Left colon (tissue), 2 donors: Measurements from ENCODE around the gene HDAC5. TPM values are rescaled to one million over a fixed set of nuclear protein-coding genes. Genes with fewer than 3 reads are reported as not detected.
"Not testable (repeated sequence)": the region's sequence is repeated elsewhere in the genome, so short reads cannot be mapped to it uniquely, and the experiment has no call there.

Source experiments
- ATAC-seq: fragments of 200-7000 bp; cut with Tn5 transposase; one replicate; pipeline ENCODE4 v1.9.1; 2020; ENCODE audit warnings: mild to moderate bottlenecking, moderate library complexity
- DNase-seq, 2 donors: peaks; one replicate each; pipeline ENCODE4 v3.0.0-alpha.2; 2020
- intact Hi-C, 2 donors: fragments of 100-400 bp; cut with DNase I in 1 of 2; cut with micrococcal nuclease in 1 of 2; formaldehyde crosslinking; loops; one replicate each; pipeline versions ENCODE4 v1.11.2 to v1.14.0; 2022; cut with DNase I, micrococcal nuclease
- total RNA-seq, 2 donors: library from RNA; stranded (reverse); fragmentation: NEBNext Ultra II Directional; extraction: Animal tissue kit (Norgen Biotek cat#: 25700); gene quantifications; one replicate each; pipeline ENCODE4 v1.2.1, GENCODE V29; 2021
- donor health status: DM: no; HTN: no; CAD: no.
- donor health status: DM: yes; HTN: yes; CAD: no.

HDAC5 gene
- total RNA-seq, 2 donors from 2014 or later = 13.8 to 42.8 TPM

- ATAC-seq (peak; percentile 80), DNase-seq (no peak)
- intact Hi-C loops = no loop called here
Measured at GRCh38 chr17:44053125-44053872, 70.1 kb downstream of the HDAC5 start.

GRCh38 chr17:44049294-44050060, 74.0 kb downstream of the HDAC5 start:
- no peak for DNase-seq
- intact Hi-C loops = no loop called here
- no peak for ATAC-seq

- ATAC-seq, DNase-seq, intact Hi-C loops: not testable (repeated sequence)
Measured at GRCh38 chr17:44046893-44047292, 76.5 kb downstream of the HDAC5 start.

- intact Hi-C loops = no loop called here
- DNase-seq (no peak), ATAC-seq (no peak)
Measured at GRCh38 chr17:44045486-44045885, 78.0 kb downstream of the HDAC5 start.

- intact Hi-C loops = no loop called here
- no peak for ATAC-seq
Measured at GRCh38 chr17:44044071-44044470, 79.4 kb downstream of the HDAC5 start.

GRCh38 chr17:44043272-44043696, 80.2 kb downstream of the HDAC5 start:
- no peak for ATAC-seq
- intact Hi-C loops = no loop called here

More at GRCh38 chr17:44044071-44044470, 79.4 kb downstream of the HDAC5 start:
- no peak for DNase-seq

GRCh38 chr17:44039829-44040635, 83.4 kb downstream of the HDAC5 start:
- no peak for ATAC-seq
- no peak for DNase-seq
- intact Hi-C loops = no loop called here

More at GRCh38 chr17:44043272-44043696, 80.2 kb downstream of the HDAC5 start:
- no peak for DNase-seq

- ATAC-seq = peak; percentile 38
- no peak for DNase-seq
- intact Hi-C loops = no loop called here
Measured at GRCh38 chr17:44038604-44039011, 84.8 kb downstream of the HDAC5 start.

GRCh38 chr17:44037471-44037870, 86.0 kb downstream of the HDAC5 start:
- intact Hi-C loops = no loop called here
- ATAC-seq (no peak), DNase-seq (no peak)

- DNase-seq, ATAC-seq, intact Hi-C loops: not testable (repeated sequence)
Measured at GRCh38 chr17:44034688-44035087, 88.8 kb downstream of the HDAC5 start.

- intact Hi-C loops = no loop called here
- ATAC-seq = no peak
Measured at GRCh38 chr17:44033861-44034408, 89.5 kb downstream of the HDAC5 start.

GRCh38 chr17:44030482-44030881, 93.0 kb downstream of the HDAC5 start:
- intact Hi-C loops = no loop called here
- DNase-seq = no peak
- ATAC-seq = no peak

More at GRCh38 chr17:44033861-44034408, 89.5 kb downstream of the HDAC5 start:
- DNase-seq = no peak

GRCh38 chr17:44029736-44030135, 93.7 kb downstream of the HDAC5 start:
- no peak for ATAC-seq
- intact Hi-C loops = no loop called here
- no peak for DNase-seq

Other genes starting within 250 kb of the HDAC5 start
- gene MPP2, start 216.1 kb downstream of the HDAC5 start, total RNA-seq = 1 to 10 TPM in 1 of 2 donors, under 1 TPM in 1; 0.49 to 2.6 TPM
- gene PPY, start 181.2 kb downstream of the HDAC5 start, total RNA-seq = 1 to 10 TPM in 1 of 2 donors, not detected in 1; 2.0 TPM
- gene PYY, start 169.7 kb downstream of the HDAC5 start, total RNA-seq = 10 to 100 TPM; 61.2 to 79.7 TPM
- gene NAGS, start 119.0 kb downstream of the HDAC5 start, total RNA-seq = 10 to 100 TPM in 1 of 2 donors, 1 to 10 TPM in 1; 9.2 to 13.8 TPM
- gene TMEM101, start 108.7 kb downstream of the HDAC5 start, total RNA-seq = 10 to 100 TPM; 25.9 to 30.4 TPM
- gene LSM12, start 57.0 kb downstream of the HDAC5 start, total RNA-seq = 10 to 100 TPM; 43.4 to 59.7 TPM
- 10 to 100 TPM; 31.2 to 38.2 TPM for gene G6PC3, start 52.9 kb downstream of the HDAC5 start, total RNA-seq
- gene HROB, start 18.3 kb upstream of the HDAC5 start, total RNA-seq = 1 to 10 TPM in 1 of 2 donors, under 1 TPM in 1; 0.78 to 3.6 TPM
- gene ASB16, start 47.1 kb upstream of the HDAC5 start, total RNA-seq = under 1 TPM in 1 of 2 donors, not detected in 1; 0.56 TPM
- gene TMUB2, start 63.3 kb upstream of the HDAC5 start, total RNA-seq = 10 to 100 TPM; 44.8 to 51.8 TPM
- 10 to 100 TPM; 80.0 to 82.3 TPM for gene ATXN7L3, start 76.2 kb upstream of the HDAC5 start, total RNA-seq
- 10 to 100 TPM; 61.1 to 69.6 TPM for gene UBTF, start 96.0 kb upstream of the HDAC5 start, total RNA-seq
- not detected for gene SLC4A1, start 144.5 kb upstream of the HDAC5 start, total RNA-seq
- gene RUNDC3A, start 185.0 kb upstream of the HDAC5 start, total RNA-seq = 1 to 10 TPM in 1 of 2 donors, under 1 TPM in 1; 0.46 to 1.5 TPM
- gene SLC25A39, start 201.2 kb upstream of the HDAC5 start, total RNA-seq = 100 to 1,000 TPM; 137 to 148 TPM
- 100 to 1,000 TPM; 439 to 572 TPM for gene GRN, start 221.7 kb upstream of the HDAC5 start, total RNA-seq
- under 1 TPM; 0.24 to 0.67 TPM for gene FAM171A2, start 240.2 kb upstream of the HDAC5 start, total RNA-seq